Breast epithelium (tissue), 3 donors: ENCODE data around the gene PSMB5.

Experiments
- POLR2A ChIP-seq: fragments of 450-650 bp; IDR thresholded peaks from one replicate; pipeline ENCODE4 v1.6.1; 2016; ENCODE audit warnings: antibody characterized with exemption, mild to moderate bottlenecking, moderate library complexity
- POLR2AphosphoS5 ChIP-seq, 3 donors: sonication (generic); formaldehyde crosslinking; IDR thresholded peaks; one replicate each; pipeline ENCODE4 v1.6.1; 2017; ENCODE audit warnings: antibody characterized with exemption in 3 of 3
- TF ChIP-seq, protein P1 (sequence below), 3 donors: fragments of 450-650 bp; IDR thresholded peaks; one replicate each; pipeline ENCODE4 v1.5.1; 2016 to 2017; ENCODE audit warnings: antibody characterized with exemption in 3 of 3, mild to moderate bottlenecking in 3 of 3, moderate library complexity in 3 of 3

DNA sequence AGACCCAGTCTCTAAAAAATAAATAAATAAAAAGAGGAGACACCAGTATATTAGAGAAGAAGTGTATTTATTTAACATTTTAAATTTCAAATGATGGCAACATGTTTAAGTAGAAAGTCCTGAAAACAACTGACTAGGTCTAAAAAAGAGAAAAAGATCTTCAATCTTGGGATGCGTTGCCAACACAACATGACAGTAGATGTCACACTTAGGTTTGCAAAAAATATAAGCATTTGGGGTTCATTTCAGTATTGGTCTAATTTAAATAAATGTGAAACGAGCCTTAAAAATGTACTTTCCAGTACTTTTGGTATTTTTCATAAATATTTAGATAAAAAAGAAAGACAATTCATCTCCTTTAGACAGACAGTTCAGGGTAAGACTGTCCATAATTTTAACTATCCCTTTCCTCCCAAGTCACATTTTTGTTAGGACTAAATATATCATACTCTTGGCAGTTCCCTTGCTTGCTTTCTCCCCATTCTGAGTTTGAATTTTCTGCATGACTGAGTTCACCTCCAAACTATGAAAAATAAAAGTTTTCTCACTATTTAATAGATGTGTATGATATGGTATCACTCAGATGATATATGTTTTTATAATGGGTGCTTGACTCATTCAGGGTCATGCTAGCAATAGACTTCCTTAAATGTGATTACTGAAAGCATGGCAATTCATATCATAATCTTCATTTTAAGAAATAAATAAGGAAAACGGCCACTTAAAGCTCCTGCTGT lies 29.1 kb downstream of the PSMB5 start:
- TF ChIP-seq, protein P1, sequence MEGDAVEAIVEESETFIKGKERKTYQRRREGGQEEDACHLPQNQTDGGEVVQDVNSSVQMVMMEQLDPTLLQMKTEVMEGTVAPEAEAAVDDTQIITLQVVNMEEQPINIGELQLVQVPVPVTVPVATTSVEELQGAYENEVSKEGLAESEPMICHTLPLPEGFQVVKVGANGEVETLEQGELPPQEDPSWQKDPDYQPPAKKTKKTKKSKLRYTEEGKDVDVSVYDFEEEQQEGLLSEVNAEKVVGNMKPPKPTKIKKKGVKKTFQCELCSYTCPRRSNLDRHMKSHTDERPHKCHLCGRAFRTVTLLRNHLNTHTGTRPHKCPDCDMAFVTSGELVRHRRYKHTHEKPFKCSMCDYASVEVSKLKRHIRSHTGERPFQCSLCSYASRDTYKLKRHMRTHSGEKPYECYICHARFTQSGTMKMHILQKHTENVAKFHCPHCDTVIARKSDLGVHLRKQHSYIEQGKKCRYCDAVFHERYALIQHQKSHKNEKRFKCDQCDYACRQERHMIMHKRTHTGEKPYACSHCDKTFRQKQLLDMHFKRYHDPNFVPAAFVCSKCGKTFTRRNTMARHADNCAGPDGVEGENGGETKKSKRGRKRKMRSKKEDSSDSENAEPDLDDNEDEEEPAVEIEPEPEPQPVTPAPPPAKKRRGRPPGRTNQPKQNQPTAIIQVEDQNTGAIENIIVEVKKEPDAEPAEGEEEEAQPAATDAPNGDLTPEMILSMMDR (IDR thresholded peaks at IDR 0.05): no peak
- TF ChIP-seq POLR2A (no peak), POLR2AphosphoS5 (IDR thresholded peaks at IDR 0.05) (no peak)
